ENCODE results near the gene RBFOX2. TPM values are rescaled to one million over a fixed set of nuclear protein-coding genes. Genes with fewer than 3 reads are reported as not detected.
A peak's percentile ranks its signal among the peaks of the same experiment; 100 is the strongest.

Gene RBFOX2
- polyA plus RNA-seq, 1 of the 3 experiments (the other 2 are of a cell fraction) = 115 TPM

- TF ChIP-seq EZH2phosphoT487 (IDR thresholded peaks at IDR 0.05; ENCODE audit: borderline replicate concordance, low read depth) = no peak
- peak; percentile 7; the same call in 1 of the 2 replicates for TF ChIP-seq GATA2 (CRISPR knock-in tag; IDR thresholded peaks at IDR 0.05)
- TF ChIP-seq PBX3 (IDR thresholded peaks at IDR 0.05) = no peak
- TF ChIP-seq TAF1 (IDR thresholded peaks at IDR 0.05; ENCODE audit: borderline replicate concordance, low read depth, low read length) = peak; percentile 73; the same call in 1 of the 2 replicates
- TF ChIP-seq FOSL2 (IDR thresholded peaks at IDR 0.05; ENCODE audit: borderline replicate concordance, low read depth) = no peak
- TF ChIP-seq RFX5 (IDR thresholded peaks at IDR 0.05; ENCODE audit: low read length) = no peak
- no peak for TF ChIP-seq GABPA (IDR thresholded peaks at IDR 0.05; ENCODE audit: low read depth)
- TF ChIP-seq JUND (IDR thresholded peaks at IDR 0.05) = no peak
- peak; percentile 34; the same call in 1 of the 2 replicates for TF ChIP-seq TCF12 (IDR thresholded peaks at IDR 0.05)
- TF ChIP-seq IRF3 (IDR thresholded peaks at IDR 0.05; ENCODE audit: low read depth, low read length) = no peak
Observed at GRCh38 chr22:36065775-36066544, 37.3 kb upstream of the RBFOX2 start (continued).

GRCh38 chr22:36065462-36065774 is 36.8 kb upstream of the RBFOX2 start:
- TF ChIP-seq REST (IDR thresholded peaks at IDR 0.05; ENCODE audit: low read depth, low read length) (no peak), JUND (IDR thresholded peaks at IDR 0.05) (no peak), SIN3A (IDR thresholded peaks at IDR 0.05; ENCODE audit: borderline replicate concordance, low read depth, low read length) (no peak), MXI1 (IDR thresholded peaks at IDR 0.05; ENCODE audit: low read depth, low read length) (peak; percentile 76), CHD2 (IDR thresholded peaks at IDR 0.05; ENCODE audit: low read length, partially characterized antibody) (no peak), EP300 (IDR thresholded peaks at IDR 0.05; ENCODE audit: borderline replicate concordance in 1 of 2, low read depth in 1 of 2, low read length in 1 of 2) (peak in 1 of 2 experiments; percentile 33; a peak in 2 of 4 replicates), ZBTB33 (IDR thresholded peaks at IDR 0.05; ENCODE audit: borderline replicate concordance, low read depth) (no peak)

More at GRCh38 chr22:36065462-36065774, 36.8 kb upstream of the RBFOX2 start:
- Histone ChIP-seq H3K27ac (ENCODE audit: low read depth in 2 of 2, low read length in 1 of 2) (peak overlapping the region; percentile 62 to 92), H2AFZ (ENCODE audit: low read depth) (peak overlapping the region; percentile 92), H3K79me2 (ENCODE audit: insufficient read depth) (no peaks in the 10 kb centered on the region), H3K27me3 (ENCODE audit: insufficient read depth) (no peaks in the 10 kb centered on the region), H3K9me2 (no peaks in the 10 kb centered on the region), H3K4me2 (peak overlapping the region; percentile 77), H3K9me3 (no peaks in the 10 kb centered on the region), H3K9ac (peak overlapping the region; percentile 74), H3K4me1 (ENCODE audit: control insufficient read depth in 1 of 2, insufficient read depth in 2 of 2, low read depth in 1 of 2, low read length in 1 of 2) (peaks cover 4 to 20% of the 10 kb centered on the region in 2 experiments; a peak in 3 of 4 replicates), H3K4me3 (ENCODE audit: low read depth in 2 of 2, low read length in 1 of 2) (peak overlapping the region; percentile 47 to 63), H3K36me3 (replicated peaks in 1 of 2; ENCODE audit: control insufficient read depth in 1 of 2, insufficient read depth in 2 of 2, low read length in 1 of 2) (no peaks in the 10 kb centered on the region), H4K20me1 (ENCODE audit: insufficient read depth) (no peaks in the 10 kb centered on the region), H3F3A (replicated peaks; ENCODE audit: insufficient read depth) (peaks cover 3% of the 10 kb centered on the region)
- POLR2A ChIA-PET = interaction anchor here (0.6 to 1.8 kb wide), 14 partner anchors 8 to 150 kb away, joined by 3 to 27 read pairs (median 4); partner anchors contain the start of gene RBFOX2
- 9% methylated on average over 5 of the region's 5 CpGs for WGBS (ENCODE audit: low lambda C conversion rate)
- no peak for DNase-seq
- CTCF ChIA-PET = interaction anchor here (0.6 to 10.0 kb wide), 87 partner anchors 9 to 637 kb away, joined by 3 to 147 read pairs (median 7); partner anchors contain the start of gene RBFOX2
